Panc1 (cell line): ENCODE results near the gene ARMH2. TPM values are rescaled to one million over a fixed set of nuclear protein-coding genes. Genes with fewer than 3 reads are reported as not detected.
A peak's percentile ranks its signal among the peaks of the same experiment; 100 is the strongest.

Experiments
- ATAC-seq: fragments of 200-7000 bp; cut with Tn5 transposase; 2 replicates; pipeline ENCODE4 v1.9.1; 2020; ENCODE audit warnings: mild to moderate bottlenecking, moderate library complexity
- BruUV-seq: library from RNA; stranded (reverse); fragments of 400-500 nt; replicated peaks from 2 replicates; lab custom pipeline; 2021; lab: Mats Ljungman, UMichigan
- CTCF ChIA-PET: fragments of 300-600 bp; sonication (Branson Sonifier 250); formaldehyde crosslinking; loops from one replicate; lab custom pipeline; 2022; ENCODE audit warnings: antibody characterized with exemption; lab: Charles Lee
- POLR2A ChIA-PET: fragments of 300-600 bp; sonication (Branson Sonifier 250); formaldehyde crosslinking; loops from one replicate; lab custom pipeline; 2022; ENCODE audit warnings: antibody characterized with exemption; lab: Charles Lee
- DNase-seq: peaks from one replicate; pipeline ENCODE4 v3.0.0-alpha.2; 2010; ENCODE audit warnings: low read depth, low spot score
- H3K27ac ChIP-seq: 2 replicates; pipeline ENCODE4 v1.5.1; 2011; ENCODE audit warnings: mild to moderate bottlenecking, low read length, inconsistent platforms
- H3K27me3 ChIP-seq: fragments of 200-500 bp; sonication (Bioruptor generic); 2 replicates; pipeline ENCODE4 v1.6.0; 2014; ENCODE audit warnings: low read length, inconsistent platforms; ENCODE audit not compliant: control insufficient read depth, insufficient read depth
- H3K36me3 ChIP-seq: fragments of 200-500 bp; sonication (Bioruptor generic); 2 replicates; pipeline ENCODE4 v1.5.1; 2014; ENCODE audit warnings: inconsistent platforms, mild to moderate bottlenecking, low read length, moderate library complexity; ENCODE audit not compliant: control insufficient read depth, insufficient read depth
- H3K4me1 ChIP-seq: 2 replicates; pipeline ENCODE4 v1.5.1; 2011; ENCODE audit warnings: inconsistent platforms, mild to moderate bottlenecking, low read length, moderate library complexity; ENCODE audit not compliant: control insufficient read depth, insufficient read depth
- H3K4me3 ChIP-seq, 2 experiments: 2 replicates each; pipeline ENCODE4 v1.5.1; 2011 to 2012; ENCODE audit warnings: low read depth in 2 of 2, low read length in 2 of 2, mild to moderate bottlenecking in 2 of 2, inconsistent platforms in 1 of 2, moderate library complexity in 1 of 2
- H3K9me3 ChIP-seq: fragments of 200-500 bp; sonication (Bioruptor generic); 2 replicates; pipeline ENCODE4 v1.5.1; 2014; ENCODE audit warnings: low read depth, mild to moderate bottlenecking, inconsistent platforms, low read length, moderate library complexity; ENCODE audit not compliant: control insufficient read depth, insufficient read depth
- POLR2AphosphoS5 ChIP-seq: IDR thresholded peaks from 2 replicates; pipeline ENCODE4 v1.6.1; 2012; ENCODE audit warnings: mild to moderate bottlenecking, low read depth, low read length, moderate library complexity
- SIN3A ChIP-seq: IDR thresholded peaks from 2 replicates; pipeline ENCODE4 v1.6.1; 2012; ENCODE audit warnings: low read depth, mild to moderate bottlenecking, low read length, moderate library complexity, borderline replicate concordance; ENCODE audit not compliant: insufficient read depth
- TCF7L2 ChIP-seq: IDR thresholded peaks from 2 replicates; pipeline ENCODE4 v1.6.1; 2011; ENCODE audit warnings: mild to moderate bottlenecking, low read depth, low read length, inconsistent platforms
- in situ Hi-C: cut with HindIII; loops from 2 replicates; pipeline ENCODE4 v1.10.0; 2016; ENCODE audit warnings: low sequenced_read_pairs, low pct_unique_long_range_greater_than_20kb
- intact Hi-C: fragments of 100-400 bp; cut with micrococcal nuclease; formaldehyde crosslinking; loops from one replicate; pipeline ENCODE4 v1.10.0; 2022; ENCODE audit not compliant: unreplicated experiment
- total RNA-seq: library from RNA; stranded (reverse); gene quantifications from one replicate; pipeline ENCODE4 v1.2.1, GENCODE V29; 2021; ENCODE audit not compliant: unreplicated experiment
- TF ChIP-seq, protein P1 (sequence below): fragments of 450-650 bp; IDR thresholded peaks from 2 replicates; pipeline ENCODE4 v1.5.1; 2017; ENCODE audit warnings: mild to moderate bottlenecking
- TF ChIP-seq, protein P2 (sequence below), 2 experiments: IDR thresholded peaks; 2 replicates each; pipeline ENCODE4 v1.6.1; 2011 to 2012; ENCODE audit warnings: low read depth in 2 of 2, control low read depth in 1 of 2, low read length in 1 of 2, mild to moderate bottlenecking in 1 of 2, moderate library complexity in 1 of 2; ENCODE audit not compliant: insufficient read depth in 1 of 2

The ARMH2 gene
- total RNA-seq, 1 experiment from 2014 or later = not detected

DNA sequence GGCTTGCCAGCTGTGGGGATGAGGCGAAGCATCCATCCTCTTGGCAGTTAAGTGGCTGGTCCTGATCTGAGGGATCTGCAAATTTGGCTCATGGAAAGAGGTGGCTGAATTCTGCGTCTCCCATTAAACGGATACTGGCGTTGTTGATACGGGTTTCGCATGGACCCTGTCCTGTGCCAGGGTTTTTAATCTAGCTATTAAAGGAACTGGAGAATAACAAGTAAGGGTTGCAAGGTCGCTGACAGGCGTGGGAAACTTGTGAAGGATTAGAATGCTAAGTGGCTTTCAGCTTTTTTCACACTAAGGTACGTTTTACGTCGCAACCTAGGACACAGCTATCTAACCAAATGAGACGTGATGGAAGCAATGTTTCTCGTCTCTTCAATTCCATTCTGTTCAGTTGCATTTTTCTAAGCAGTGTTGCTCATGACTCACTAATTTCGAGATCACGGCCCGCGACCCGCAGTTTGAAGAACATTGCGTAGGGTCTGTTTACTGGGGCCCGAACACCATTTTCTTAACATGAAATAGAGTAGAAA is 23.1 kb downstream of the ARMH2 start:
- intact Hi-C loops (no loop called here), in situ Hi-C loops (no loop called here)
- Histone ChIP-seq H3K4me3 (peak overlapping the region; percentile 95 to 99), H3K36me3 (peaks cover 7% of the 10 kb centered on the region; the same call in 1 of the 2 replicates), H3K27me3 (no peaks in the 10 kb centered on the region), H3K27ac (peak overlapping the region; percentile 96), H3K9me3 (no peaks in the 10 kb centered on the region), H3K4me1 (peaks cover 26% of the 10 kb centered on the region; the same call in 1 of the 2 replicates)
- DNase-seq (no peak), ATAC-seq (peak; percentile 41)
- TF ChIP-seq SIN3A = no peak
- TF ChIP-seq, protein P1, sequence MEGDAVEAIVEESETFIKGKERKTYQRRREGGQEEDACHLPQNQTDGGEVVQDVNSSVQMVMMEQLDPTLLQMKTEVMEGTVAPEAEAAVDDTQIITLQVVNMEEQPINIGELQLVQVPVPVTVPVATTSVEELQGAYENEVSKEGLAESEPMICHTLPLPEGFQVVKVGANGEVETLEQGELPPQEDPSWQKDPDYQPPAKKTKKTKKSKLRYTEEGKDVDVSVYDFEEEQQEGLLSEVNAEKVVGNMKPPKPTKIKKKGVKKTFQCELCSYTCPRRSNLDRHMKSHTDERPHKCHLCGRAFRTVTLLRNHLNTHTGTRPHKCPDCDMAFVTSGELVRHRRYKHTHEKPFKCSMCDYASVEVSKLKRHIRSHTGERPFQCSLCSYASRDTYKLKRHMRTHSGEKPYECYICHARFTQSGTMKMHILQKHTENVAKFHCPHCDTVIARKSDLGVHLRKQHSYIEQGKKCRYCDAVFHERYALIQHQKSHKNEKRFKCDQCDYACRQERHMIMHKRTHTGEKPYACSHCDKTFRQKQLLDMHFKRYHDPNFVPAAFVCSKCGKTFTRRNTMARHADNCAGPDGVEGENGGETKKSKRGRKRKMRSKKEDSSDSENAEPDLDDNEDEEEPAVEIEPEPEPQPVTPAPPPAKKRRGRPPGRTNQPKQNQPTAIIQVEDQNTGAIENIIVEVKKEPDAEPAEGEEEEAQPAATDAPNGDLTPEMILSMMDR = no peak
- POLR2A ChIA-PET = interaction anchor here (0.6 kb wide), 1 partner anchor 22 kb away, joined by 5 read pairs; no protein-coding TSS in a partner anchor
- CTCF ChIA-PET = no interaction called here
- BruUV-seq = no TSS peak

DNA sequence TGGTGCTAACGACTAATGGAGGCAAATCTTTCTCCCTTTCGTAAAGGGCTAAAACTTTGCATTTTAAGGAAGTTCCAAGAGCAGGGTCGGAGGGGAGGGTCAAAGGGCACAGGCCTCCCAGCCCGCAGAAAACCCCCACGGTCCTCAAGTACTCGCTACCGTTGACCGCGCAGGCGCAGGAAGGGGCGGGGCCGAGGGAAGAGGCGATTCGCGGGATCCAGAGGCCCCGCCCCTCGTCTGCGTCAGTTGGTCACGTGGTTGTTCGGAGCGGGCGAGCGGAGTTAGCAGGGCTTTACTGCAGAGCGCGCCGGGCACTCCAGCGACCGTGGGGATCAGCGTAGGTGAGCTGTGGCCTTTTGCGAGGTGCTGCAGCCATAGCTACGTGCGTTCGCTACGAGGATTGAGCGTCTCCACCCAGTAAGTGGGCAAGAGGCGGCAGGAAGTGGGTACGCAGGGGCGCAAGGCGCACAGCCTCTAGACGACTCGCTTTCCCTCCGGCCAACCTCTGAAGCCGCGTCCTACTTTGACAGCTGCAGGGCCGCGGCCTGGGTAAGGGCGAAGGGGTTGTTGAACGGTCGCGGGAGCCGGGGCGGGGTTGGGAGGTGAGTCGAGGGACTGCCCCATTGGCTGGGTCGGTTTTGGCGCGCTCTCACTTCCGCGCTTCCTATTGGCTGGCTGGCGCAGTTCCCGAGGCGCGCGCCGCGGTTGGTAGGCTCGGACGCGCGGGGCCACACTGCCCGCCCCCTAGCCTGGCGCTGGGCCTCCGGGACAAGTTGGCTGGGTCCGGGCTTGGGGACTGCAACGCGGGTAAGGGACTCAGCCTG is 23.8 kb downstream of the ARMH2 start, which contains the start of gene GMNN:
Gene GMNN, plus strand, starts transcription at position 242 of the 824 bp plus-strand sequence. CDS start 2,310 bp downstream, outside the sequence.
- no TSS peak for BruUV-seq
- in situ Hi-C loops (no loop called here), intact Hi-C loops (no loop called here)
- TF ChIP-seq POLR2AphosphoS5 (peak; percentile 83), TCF7L2 (no peak), SIN3A (peak; percentile 37; the same call in 1 of the 2 replicates)
- TF ChIP-seq, protein P2, sequence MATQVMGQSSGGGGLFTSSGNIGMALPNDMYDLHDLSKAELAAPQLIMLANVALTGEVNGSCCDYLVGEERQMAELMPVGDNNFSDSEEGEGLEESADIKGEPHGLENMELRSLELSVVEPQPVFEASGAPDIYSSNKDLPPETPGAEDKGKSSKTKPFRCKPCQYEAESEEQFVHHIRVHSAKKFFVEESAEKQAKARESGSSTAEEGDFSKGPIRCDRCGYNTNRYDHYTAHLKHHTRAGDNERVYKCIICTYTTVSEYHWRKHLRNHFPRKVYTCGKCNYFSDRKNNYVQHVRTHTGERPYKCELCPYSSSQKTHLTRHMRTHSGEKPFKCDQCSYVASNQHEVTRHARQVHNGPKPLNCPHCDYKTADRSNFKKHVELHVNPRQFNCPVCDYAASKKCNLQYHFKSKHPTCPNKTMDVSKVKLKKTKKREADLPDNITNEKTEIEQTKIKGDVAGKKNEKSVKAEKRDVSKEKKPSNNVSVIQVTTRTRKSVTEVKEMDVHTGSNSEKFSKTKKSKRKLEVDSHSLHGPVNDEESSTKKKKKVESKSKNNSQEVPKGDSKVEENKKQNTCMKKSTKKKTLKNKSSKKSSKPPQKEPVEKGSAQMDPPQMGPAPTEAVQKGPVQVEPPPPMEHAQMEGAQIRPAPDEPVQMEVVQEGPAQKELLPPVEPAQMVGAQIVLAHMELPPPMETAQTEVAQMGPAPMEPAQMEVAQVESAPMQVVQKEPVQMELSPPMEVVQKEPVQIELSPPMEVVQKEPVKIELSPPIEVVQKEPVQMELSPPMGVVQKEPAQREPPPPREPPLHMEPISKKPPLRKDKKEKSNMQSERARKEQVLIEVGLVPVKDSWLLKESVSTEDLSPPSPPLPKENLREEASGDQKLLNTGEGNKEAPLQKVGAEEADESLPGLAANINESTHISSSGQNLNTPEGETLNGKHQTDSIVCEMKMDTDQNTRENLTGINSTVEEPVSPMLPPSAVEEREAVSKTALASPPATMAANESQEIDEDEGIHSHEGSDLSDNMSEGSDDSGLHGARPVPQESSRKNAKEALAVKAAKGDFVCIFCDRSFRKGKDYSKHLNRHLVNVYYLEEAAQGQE (IDR thresholded peaks at IDR 0.05; ENCODE audit: insufficient read depth in 1 of 2, low read depth in 2 of 2, low read length in 1 of 2) = no peak
- Histone ChIP-seq H3K4me1 (peaks cover 26% of the 10 kb centered on the region; the same call in 1 of the 2 replicates), H3K27me3 (no peaks in the 10 kb centered on the region), H3K4me3 (peak within 1 kb of the TSS; percentile 95 to 99), H3K36me3 (peaks cover 7% of the 10 kb centered on the region; the same call in 1 of the 2 replicates), H3K9me3 (no peaks in the 10 kb centered on the region), H3K27ac (peak within 1 kb of the TSS; percentile 96)
- CTCF ChIA-PET = no interaction called here
- ATAC-seq (peak; percentile 97), DNase-seq (peak; percentile 55)
- POLR2A ChIA-PET = no interaction called here
